ENCODE results near the gene CYFIP2. TPM values are rescaled to one million over a fixed set of nuclear protein-coding genes. Genes with fewer than 3 reads are reported as not detected.

The CYFIP2 gene
- total RNA-seq, 1 experiment from 2014 or later: 14.3 TPM

- H3K36me3 Mint-ChIP-seq (ENCODE audit: insufficient read depth, unreplicated experiment): no peaks in the 10 kb centered on the region
- H3K4me1 ChIP-seq: no peaks in the 10 kb centered on the region
- no peak for DNase-seq
- CTCF ChIA-PET: no interaction called here
- intact Hi-C loops (cut with micrococcal nuclease; ENCODE audit: unreplicated experiment): no loop called here
- H3K4me3 ChIP-seq (ENCODE audit: low read depth, low read length): no peak overlapping the region
- no peak overlapping the region for H3K4me3 Mint-ChIP-seq (ENCODE audit: unreplicated experiment)
- H3K27me3 Mint-ChIP-seq (ENCODE audit: insufficient read depth, unreplicated experiment): no peaks in the 10 kb centered on the region
- no peaks in the 10 kb centered on the region for H3K27me3 ChIP-seq (replicated peaks; ENCODE audit: control insufficient read depth, insufficient read depth, low read length)
- no peak for TF ChIP-seq CTCF (IDR thresholded peaks at IDR 0.05; ENCODE audit: insufficient read depth in 1 of 2, low read depth in 1 of 2, low read length in 1 of 2, severe bottlenecking in 1 of 2, unreplicated experiment in 1 of 2)
- POLR2A ChIA-PET: no interaction called here
- no peaks in the 10 kb centered on the region for H3K36me3 ChIP-seq (ENCODE audit: control insufficient read depth, insufficient read depth, low read length)
- H3K27ac Mint-ChIP-seq (ENCODE audit: unreplicated experiment): no peak overlapping the region
- H3K9me3 ChIP-seq: no peaks in the 10 kb centered on the region
- H3K4me1 Mint-ChIP-seq (ENCODE audit: low read depth, unreplicated experiment): no peaks in the 10 kb centered on the region
- no TSS peak for BruUV-seq (replicated peaks)
- H3K9me3 Mint-ChIP-seq (ENCODE audit: unreplicated experiment): no peaks in the 10 kb centered on the region
Observed at GRCh38 chr5:157371655-157372471, 105.9 kb downstream of the CYFIP2 start.

GRCh38 chr5:157372472-157372822 is 106.5 kb downstream of the CYFIP2 start:
- Mint-ChIP-seq H3K9me3 (ENCODE audit: unreplicated experiment) (no peaks in the 10 kb centered on the region), H3K27ac (ENCODE audit: unreplicated experiment) (no peak overlapping the region), H3K4me3 (ENCODE audit: unreplicated experiment) (no peak overlapping the region), H3K36me3 (ENCODE audit: insufficient read depth, unreplicated experiment) (no peaks in the 10 kb centered on the region), H3K27me3 (ENCODE audit: insufficient read depth, unreplicated experiment) (no peaks in the 10 kb centered on the region), H3K4me1 (ENCODE audit: low read depth, unreplicated experiment) (no peaks in the 10 kb centered on the region)
- Histone ChIP-seq H3K9me3 (no peaks in the 10 kb centered on the region), H3K4me3 (ENCODE audit: low read depth, low read length) (no peak overlapping the region), H3K36me3 (ENCODE audit: control insufficient read depth, insufficient read depth, low read length) (no peaks in the 10 kb centered on the region), H3K4me1 (no peaks in the 10 kb centered on the region), H3K27me3 (replicated peaks; ENCODE audit: control insufficient read depth, insufficient read depth, low read length) (no peaks in the 10 kb centered on the region)
- DNase-seq: no peak
- ChIA-PET CTCF (no interaction called here), POLR2A (no interaction called here)
- intact Hi-C loops (cut with micrococcal nuclease; ENCODE audit: unreplicated experiment): no loop called here
- TF ChIP-seq CTCF (IDR thresholded peaks at IDR 0.05; ENCODE audit: insufficient read depth in 1 of 2, low read depth in 1 of 2, low read length in 1 of 2, severe bottlenecking in 1 of 2, unreplicated experiment in 1 of 2): no peak
- BruUV-seq (replicated peaks): no TSS peak

GRCh38 chr5:157378509-157378908 is 112.6 kb downstream of the CYFIP2 start:
- TF ChIP-seq CTCF (IDR thresholded peaks at IDR 0.05; ENCODE audit: insufficient read depth in 1 of 2, low read depth in 1 of 2, low read length in 1 of 2, severe bottlenecking in 1 of 2, unreplicated experiment in 1 of 2): peak in 1 of 2 experiments; percentile 42
- ChIA-PET CTCF (interaction anchor here (0.8 to 1.0 kb wide), 4 partner anchors 9 to 93 kb away, joined by 3 to 8 read pairs (median 5); no protein-coding TSS in a partner anchor), POLR2A (no interaction called here)
- DNase-seq: peak in 1 of 2 experiments; percentile 16
- no peaks in the 10 kb centered on the region for H3K36me3 Mint-ChIP-seq (ENCODE audit: insufficient read depth, unreplicated experiment)
- H3K4me1 Mint-ChIP-seq (ENCODE audit: low read depth, unreplicated experiment): no peaks in the 10 kb centered on the region
- no peak overlapping the region for H3K4me3 Mint-ChIP-seq (ENCODE audit: unreplicated experiment)
- H3K27me3 Mint-ChIP-seq (ENCODE audit: insufficient read depth, unreplicated experiment): no peaks in the 10 kb centered on the region
- no peak overlapping the region for H3K27ac Mint-ChIP-seq (ENCODE audit: unreplicated experiment)
- H3K9me3 ChIP-seq: no peaks in the 10 kb centered on the region
- no peaks in the 10 kb centered on the region for H3K4me1 ChIP-seq
- BruUV-seq (replicated peaks): no TSS peak
- intact Hi-C loops (cut with micrococcal nuclease; ENCODE audit: unreplicated experiment): no loop called here
- H3K27me3 ChIP-seq (replicated peaks; ENCODE audit: control insufficient read depth, insufficient read depth, low read length): no peaks in the 10 kb centered on the region
- H3K9me3 Mint-ChIP-seq (ENCODE audit: unreplicated experiment): no peaks in the 10 kb centered on the region
- H3K36me3 ChIP-seq (ENCODE audit: control insufficient read depth, insufficient read depth, low read length): no peaks in the 10 kb centered on the region; the same call in 1 of the 2 replicates
- H3K4me3 ChIP-seq (ENCODE audit: low read depth, low read length): no peak overlapping the region

Measured in Caco-2 (cell line).